ENCODE measurements around the gene EML4.
"Not testable (repeated sequence)": the region's sequence is repeated elsewhere in the genome, so short reads cannot be mapped to it uniquely, and the experiment has no call there.

Gene EML4

DNA sequence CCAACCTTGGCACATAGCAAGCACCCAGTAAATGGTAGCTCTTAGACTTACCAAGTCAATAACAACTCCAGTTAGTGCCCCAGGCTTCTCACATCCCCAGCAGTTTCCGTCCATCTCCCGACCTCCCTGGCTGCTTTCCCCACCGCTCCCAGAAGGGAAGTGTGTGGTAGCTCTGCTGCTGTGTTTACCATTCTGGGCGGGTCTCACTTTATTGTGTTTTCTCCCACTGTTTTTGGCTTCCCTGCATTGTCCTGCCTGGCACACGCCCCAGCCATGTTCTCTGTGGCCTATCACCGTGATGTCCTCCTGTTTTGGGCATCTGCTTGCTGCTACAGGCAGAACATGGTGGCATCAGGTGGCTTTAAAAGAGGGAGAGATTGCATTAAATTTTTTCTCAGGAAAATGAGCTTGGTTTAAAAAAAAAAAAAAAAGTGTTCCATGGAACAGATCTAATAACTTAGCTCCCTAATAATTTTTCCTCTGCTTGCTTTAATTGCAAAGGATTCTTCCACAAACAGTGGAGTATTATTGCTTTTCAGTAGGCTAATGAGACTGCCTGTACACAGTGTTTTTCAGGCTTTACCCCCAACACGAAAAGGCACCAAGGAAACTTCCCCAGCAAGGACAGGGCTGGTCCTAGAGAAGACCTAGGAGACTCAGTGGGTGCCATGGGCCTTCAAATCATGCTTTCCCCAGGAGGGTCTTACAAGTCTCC lies 199.8 kb downstream of the EML4 start:
- TF ChIP-seq, protein P1, sequence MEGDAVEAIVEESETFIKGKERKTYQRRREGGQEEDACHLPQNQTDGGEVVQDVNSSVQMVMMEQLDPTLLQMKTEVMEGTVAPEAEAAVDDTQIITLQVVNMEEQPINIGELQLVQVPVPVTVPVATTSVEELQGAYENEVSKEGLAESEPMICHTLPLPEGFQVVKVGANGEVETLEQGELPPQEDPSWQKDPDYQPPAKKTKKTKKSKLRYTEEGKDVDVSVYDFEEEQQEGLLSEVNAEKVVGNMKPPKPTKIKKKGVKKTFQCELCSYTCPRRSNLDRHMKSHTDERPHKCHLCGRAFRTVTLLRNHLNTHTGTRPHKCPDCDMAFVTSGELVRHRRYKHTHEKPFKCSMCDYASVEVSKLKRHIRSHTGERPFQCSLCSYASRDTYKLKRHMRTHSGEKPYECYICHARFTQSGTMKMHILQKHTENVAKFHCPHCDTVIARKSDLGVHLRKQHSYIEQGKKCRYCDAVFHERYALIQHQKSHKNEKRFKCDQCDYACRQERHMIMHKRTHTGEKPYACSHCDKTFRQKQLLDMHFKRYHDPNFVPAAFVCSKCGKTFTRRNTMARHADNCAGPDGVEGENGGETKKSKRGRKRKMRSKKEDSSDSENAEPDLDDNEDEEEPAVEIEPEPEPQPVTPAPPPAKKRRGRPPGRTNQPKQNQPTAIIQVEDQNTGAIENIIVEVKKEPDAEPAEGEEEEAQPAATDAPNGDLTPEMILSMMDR (IDR thresholded peaks at IDR 0.05; ENCODE audit: low read depth, low read length) = no peak
- H3K4me3 ChIP-seq (ENCODE audit: low read depth, low read length) = no peak overlapping the region

GRCh38 chr2:42369532-42370229 lies 200.5 kb downstream of the EML4 start:
- H3K4me3 ChIP-seq (ENCODE audit: low read depth, low read length) = no peak overlapping the region
- TF ChIP-seq, protein P1 (IDR thresholded peaks at IDR 0.05; ENCODE audit: low read depth, low read length) = no peak

GRCh38 chr2:42371611-42372473 lies 202.7 kb downstream of the EML4 start:
- H3K4me3 ChIP-seq (ENCODE audit: low read depth, low read length) = no peak overlapping the region
- TF ChIP-seq, protein P1 (IDR thresholded peaks at IDR 0.05; ENCODE audit: low read depth, low read length) = no peak

GRCh38 chr2:42372474-42373200 lies 203.5 kb downstream of the EML4 start:
- TF ChIP-seq, protein P1 (IDR thresholded peaks at IDR 0.05; ENCODE audit: low read depth, low read length) = no peak

DNA sequence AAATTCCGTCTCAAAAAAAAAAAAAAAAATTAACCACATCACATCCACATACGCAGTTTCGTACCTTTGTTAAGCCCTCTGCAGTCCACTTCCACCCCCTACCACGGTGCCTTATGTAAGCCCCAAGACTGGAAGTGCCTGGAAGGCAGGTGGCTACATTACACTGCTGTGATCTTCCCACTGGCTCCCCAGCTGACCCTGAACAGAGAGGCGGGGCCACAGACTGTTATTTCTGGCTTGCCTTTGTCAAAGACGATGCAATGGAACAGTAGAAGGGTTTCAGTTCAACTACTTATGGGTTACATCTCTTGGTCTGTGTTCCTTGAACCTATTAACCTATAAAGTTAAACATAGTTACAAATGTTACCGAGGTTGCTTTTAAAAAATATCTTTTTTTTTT lies 207.6 kb downstream of the EML4 start:
- TF ChIP-seq, protein P1 (IDR thresholded peaks at IDR 0.05; ENCODE audit: low read depth, low read length) = no peak

More at GRCh38 chr2:42372474-42373200, 203.5 kb downstream of the EML4 start:
- no peak overlapping the region for H3K4me3 ChIP-seq (ENCODE audit: low read depth, low read length)

DNA sequence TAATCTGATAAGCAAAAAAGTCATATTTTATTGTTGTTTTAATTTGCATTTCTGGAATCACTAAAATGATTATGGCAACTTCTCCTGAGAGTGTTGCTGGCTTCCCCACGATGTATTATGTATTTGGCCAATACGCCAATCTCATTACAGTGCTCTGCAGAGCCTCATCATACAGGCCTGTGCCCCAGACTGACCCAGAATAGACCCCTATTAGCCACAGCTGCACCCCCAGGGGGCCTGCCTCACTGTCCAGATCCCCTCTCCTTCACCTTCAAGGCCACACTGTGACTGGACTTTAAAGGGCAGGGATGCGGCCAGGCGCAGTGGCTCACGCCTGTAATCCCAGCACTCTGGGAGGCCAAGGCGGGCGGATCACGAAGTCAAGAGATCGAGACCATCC lies 209.3 kb downstream of the EML4 start:
- TF ChIP-seq, protein P1 (IDR thresholded peaks at IDR 0.05; ENCODE audit: low read depth, low read length) = no peak
- no peak overlapping the region for H3K4me3 ChIP-seq (ENCODE audit: low read depth, low read length)

More for the DNA sequence above, 207.6 kb downstream of the EML4 start:
- no peak overlapping the region for H3K4me3 ChIP-seq (ENCODE audit: low read depth, low read length)

DNA sequence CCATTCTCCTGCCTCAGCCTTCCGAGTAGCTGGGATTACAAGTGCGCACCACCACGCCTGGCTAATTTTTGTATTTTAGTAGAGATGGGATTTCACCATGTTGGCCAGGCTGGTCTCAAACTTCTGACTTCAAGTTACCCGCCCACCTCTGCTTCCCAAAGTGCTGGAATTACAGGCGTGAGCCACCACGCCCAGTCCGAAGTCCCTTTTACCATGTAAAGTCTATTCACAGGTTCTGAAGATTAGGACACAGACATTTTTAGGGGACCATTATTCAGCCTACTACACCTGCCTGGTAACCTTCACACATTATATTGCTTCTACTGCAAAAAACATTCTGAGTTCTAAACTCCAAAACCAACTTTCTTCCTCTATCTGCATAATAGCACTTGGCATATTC lies 210.9 kb downstream of the EML4 start:
- not testable (repeated sequence) for H3K4me3 ChIP-seq (ENCODE audit: low read depth, low read length)
